Lower lobe of right lung (tissue), 2 donors: ENCODE measurements around the gene SLC52A1. TPM values are rescaled to one million over a fixed set of nuclear protein-coding genes. Genes with fewer than 3 reads are reported as not detected.
A peak's percentile ranks its signal among the peaks of the same experiment; 100 is the strongest.

ENCODE experiments used
- ATAC-seq, 2 donors: fragments of 200-7000 bp; cut with Tn5 transposase; one replicate each; pipeline ENCODE4 v1.9.1; 2020 to 2022; ENCODE audit warnings: mild to moderate bottlenecking in 2 of 2, moderate library complexity in 2 of 2
- DNase-seq: peaks from one replicate; pipeline ENCODE4 v3.0.0-alpha.2; 2020
- H3K27ac ChIP-seq: fragments of 200-600 bp; one replicate; pipeline ENCODE4 v1.8.0; 2022
- H3K27me3 ChIP-seq: fragments of 200-600 bp; one replicate; pipeline ENCODE4 v1.8.0; 2022; ENCODE audit warnings: low read depth
- H3K36me3 ChIP-seq: fragments of 200-600 bp; one replicate; pipeline ENCODE4 v1.8.0; 2022; ENCODE audit warnings: mild to moderate bottlenecking
- H3K4me1 ChIP-seq: fragments of 200-600 bp; one replicate; pipeline ENCODE4 v1.8.0; 2022
- H3K4me3 ChIP-seq: fragments of 200-600 bp; one replicate; pipeline ENCODE4 v1.8.0; 2022; ENCODE audit warnings: mild to moderate bottlenecking
- H3K9me3 ChIP-seq: fragments of 200-600 bp; one replicate; pipeline ENCODE4 v1.8.0; 2022
- intact Hi-C: fragments of 100-400 bp; cut with DNase I; formaldehyde crosslinking; loops from one replicate; pipeline ENCODE4 v1.11.0; 2022
- total RNA-seq: library from RNA; stranded (reverse); fragmentation: NEBNext Ultra II Directional; extraction: Animal tissue kit (Norgen Biotek cat#: 25700); gene quantifications from one replicate; pipeline ENCODE4 v1.2.1, GENCODE V29; 2021
- TF ChIP-seq, protein P1 (sequence below): fragments of 200-600 bp; IDR thresholded peaks from one replicate; pipeline ENCODE4 v1.8.0; 2022; ENCODE audit warnings: antibody characterized with exemption, mild to moderate bottlenecking
- donor health status: DM: no; HTN: yes; CAD: no; lungs with severe emphysema.

The SLC52A1 gene
- total RNA-seq, 1 donor from 2014 or later, result 0.86 TPM

GRCh38 chr17:4998027-4998731 lies 37.0 kb downstream of the SLC52A1 start:
- intact Hi-C loops, result no loop called here
- Histone ChIP-seq H3K4me3 (peak overlapping the region; percentile 99), H3K27ac (peak overlapping the region; percentile 94), H3K4me1 (peaks cover 38% of the 10 kb centered on the region), H3K36me3 (peaks cover 23% of the 10 kb centered on the region), H3K9me3 (no peaks in the 10 kb centered on the region), H3K27me3 (no peaks in the 10 kb centered on the region)
- ATAC-seq (peak; percentile 39 to 55), DNase-seq (peak; percentile 80)
- TF ChIP-seq, protein P1, sequence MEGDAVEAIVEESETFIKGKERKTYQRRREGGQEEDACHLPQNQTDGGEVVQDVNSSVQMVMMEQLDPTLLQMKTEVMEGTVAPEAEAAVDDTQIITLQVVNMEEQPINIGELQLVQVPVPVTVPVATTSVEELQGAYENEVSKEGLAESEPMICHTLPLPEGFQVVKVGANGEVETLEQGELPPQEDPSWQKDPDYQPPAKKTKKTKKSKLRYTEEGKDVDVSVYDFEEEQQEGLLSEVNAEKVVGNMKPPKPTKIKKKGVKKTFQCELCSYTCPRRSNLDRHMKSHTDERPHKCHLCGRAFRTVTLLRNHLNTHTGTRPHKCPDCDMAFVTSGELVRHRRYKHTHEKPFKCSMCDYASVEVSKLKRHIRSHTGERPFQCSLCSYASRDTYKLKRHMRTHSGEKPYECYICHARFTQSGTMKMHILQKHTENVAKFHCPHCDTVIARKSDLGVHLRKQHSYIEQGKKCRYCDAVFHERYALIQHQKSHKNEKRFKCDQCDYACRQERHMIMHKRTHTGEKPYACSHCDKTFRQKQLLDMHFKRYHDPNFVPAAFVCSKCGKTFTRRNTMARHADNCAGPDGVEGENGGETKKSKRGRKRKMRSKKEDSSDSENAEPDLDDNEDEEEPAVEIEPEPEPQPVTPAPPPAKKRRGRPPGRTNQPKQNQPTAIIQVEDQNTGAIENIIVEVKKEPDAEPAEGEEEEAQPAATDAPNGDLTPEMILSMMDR, result no peak

DNA sequence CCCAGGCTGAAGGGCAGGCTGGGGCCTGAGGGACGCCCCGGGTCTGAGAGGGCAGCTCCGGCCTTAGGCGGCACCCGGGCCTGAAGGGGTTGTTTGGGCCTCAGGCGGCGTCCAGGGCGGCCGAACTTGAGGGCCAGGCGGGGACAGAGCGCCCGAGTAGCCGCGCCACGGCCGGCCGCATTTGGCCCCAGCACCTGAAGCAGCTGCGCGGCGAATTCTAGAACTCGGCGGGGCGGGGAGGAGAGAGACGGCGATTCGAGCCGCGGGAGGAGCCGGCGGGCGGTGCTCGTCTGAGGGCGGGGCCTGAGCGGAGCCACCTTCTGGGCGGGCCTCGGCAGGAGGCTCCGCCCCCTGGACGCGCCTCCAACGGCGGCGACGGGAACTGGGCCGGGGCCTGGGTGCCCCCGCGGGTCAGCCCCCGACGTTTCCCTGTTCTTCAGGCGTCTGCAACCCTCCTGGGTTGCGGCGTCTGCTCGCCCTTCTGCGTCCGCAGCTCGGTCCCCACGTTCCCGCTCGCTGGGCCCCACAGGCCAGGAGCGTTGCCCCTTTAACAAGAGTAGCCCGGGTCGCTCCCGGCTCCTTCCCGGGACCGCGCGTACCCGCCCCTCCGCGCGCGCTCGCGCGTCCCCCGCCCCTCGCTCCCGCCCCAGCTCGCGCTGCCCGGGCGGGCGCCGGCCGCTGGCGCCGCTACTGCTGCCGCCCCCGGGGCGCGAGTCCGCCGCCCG lies 37.8 kb downstream of the SLC52A1 start, which contains the start of the genes INCA1 and KIF1C:
INCA1 (minus strand) TSS at position 221 of the 725 bp plus-strand sequence. CDS start 3,085 bp downstream, outside the sequence.
KIF1C (plus strand) TSS at position 649 of the 725 bp plus-strand sequence. CDS start 2,297 bp downstream, outside the sequence.
- ATAC-seq (peak; percentile 97), DNase-seq (peak; percentile 97)
- H3K9me3 ChIP-seq, result no peaks in the 10 kb centered on the region
- TF ChIP-seq, protein P1, result peak; percentile 15
- H3K27ac ChIP-seq, result peak within 1 kb of the TSS; percentile 94
- H3K36me3 ChIP-seq, result peaks cover 16% of the 10 kb centered on the region
- H3K4me3 ChIP-seq, result peak within 1 kb of the TSS; percentile 99
- no peaks in the 10 kb centered on the region for H3K27me3 ChIP-seq
- H3K4me1 ChIP-seq, result peaks cover 38% of the 10 kb centered on the region
- intact Hi-C loops, result no loop called here

DNA sequence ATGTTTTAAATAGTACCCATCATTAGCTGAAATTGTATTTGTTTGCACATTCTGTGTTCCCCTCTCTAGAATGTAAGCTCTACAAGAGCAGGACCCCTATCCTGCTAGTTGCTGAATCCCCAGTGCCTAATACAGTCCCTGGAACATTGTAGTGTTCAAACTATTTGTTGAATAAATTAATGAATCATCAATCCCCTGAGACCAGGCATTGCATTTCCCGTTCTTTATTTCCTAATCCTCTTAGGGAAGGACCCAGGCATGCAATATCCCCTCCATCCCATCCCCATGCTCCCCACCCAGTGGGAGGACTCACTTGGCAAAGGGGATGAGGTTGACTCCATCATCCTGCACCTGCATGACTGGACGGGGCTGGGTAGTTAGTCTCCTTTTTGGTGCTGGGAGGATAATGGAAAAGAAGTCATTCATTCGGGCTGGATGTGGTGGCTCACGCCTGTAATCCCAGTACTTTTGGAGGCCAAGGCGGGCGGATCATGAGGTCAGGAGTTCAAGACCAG lies 41.1 kb downstream of the SLC52A1 start:
- TF ChIP-seq, protein P1, result no peak
- intact Hi-C loops, result no loop called here

DNA sequence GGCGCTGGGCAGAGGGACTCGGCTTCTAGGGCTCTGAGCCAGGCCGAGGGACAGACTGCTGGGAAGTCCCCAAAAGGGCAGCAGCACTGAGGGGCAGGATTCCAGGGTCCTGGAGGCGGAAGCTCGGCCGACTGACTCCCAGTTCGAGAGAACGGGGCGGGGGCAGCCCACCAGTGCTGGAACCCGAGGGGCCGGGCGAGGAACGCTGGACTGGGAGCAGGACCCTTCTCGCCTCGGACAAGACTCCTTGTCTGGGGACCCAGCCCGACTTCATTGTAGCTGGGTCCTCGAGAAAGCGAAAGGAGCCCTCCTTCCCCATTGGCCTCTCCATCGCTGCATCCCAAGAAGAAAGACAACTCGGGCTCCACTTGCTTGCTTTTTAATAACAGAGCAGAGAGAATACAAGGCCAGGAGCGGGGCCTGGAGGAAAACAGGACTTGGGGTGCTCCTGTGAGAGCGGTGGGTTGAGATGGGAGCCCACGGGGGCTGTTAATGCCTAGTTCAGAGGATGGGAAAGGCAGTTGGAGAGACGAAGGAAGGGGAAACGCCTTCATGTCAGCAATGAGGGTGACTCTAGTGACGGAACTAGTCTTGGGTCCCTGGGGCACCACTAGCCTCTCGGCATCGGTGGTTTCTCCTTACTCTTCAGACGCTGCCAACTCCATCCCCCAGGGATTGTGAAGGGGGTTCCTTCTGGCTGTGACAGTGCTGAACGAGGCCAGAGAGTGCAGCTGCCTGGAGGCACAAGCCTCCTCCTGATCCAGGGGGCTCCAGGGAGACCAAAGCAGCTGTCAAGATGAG lies 47.3 kb downstream of the SLC52A1 start:
- H3K36me3 ChIP-seq, result peaks cover 15% of the 10 kb centered on the region
- H3K4me3 ChIP-seq, result peak overlapping the region; percentile 97
- no peaks in the 10 kb centered on the region for H3K9me3 ChIP-seq
- intact Hi-C loops, result no loop called here
- no peaks in the 10 kb centered on the region for H3K27me3 ChIP-seq
- peaks cover 30% of the 10 kb centered on the region for H3K4me1 ChIP-seq
- H3K27ac ChIP-seq, result peak overlapping the region; percentile 96
- no peak for ATAC-seq
- TF ChIP-seq, protein P1, result no peak
- no peak for DNase-seq

More for the DNA sequence above, 41.1 kb downstream of the SLC52A1 start:
- no peaks in the 10 kb centered on the region for H3K27me3 ChIP-seq
- ATAC-seq (no peak), DNase-seq (no peak)
- H3K36me3 ChIP-seq, result no peaks in the 10 kb centered on the region
- H3K4me1 ChIP-seq, result peaks cover 21% of the 10 kb centered on the region
- no peak overlapping the region for H3K27ac ChIP-seq
- H3K4me3 ChIP-seq, result no peak overlapping the region
- H3K9me3 ChIP-seq, result no peaks in the 10 kb centered on the region
